Stimulated activated CD4-positive, alpha-beta T cell treated with anti-CD3 and anti-CD28 coated beads, Interleukin-15, amount 100 ng/mL, for 1 hour (primary cell): Measurements from ENCODE around the gene TIMM17B.
A peak's percentile ranks its signal among the peaks of the same experiment; 100 is the strongest.

Source experiments
- DNase-seq, 2 donors: peaks; one replicate each; pipeline ENCODE4 v3.0.0-alpha.2; 2020; ENCODE audit warnings: low read depth in 1 of 2, low spot score in 1 of 2

TIMM17B gene

DNA sequence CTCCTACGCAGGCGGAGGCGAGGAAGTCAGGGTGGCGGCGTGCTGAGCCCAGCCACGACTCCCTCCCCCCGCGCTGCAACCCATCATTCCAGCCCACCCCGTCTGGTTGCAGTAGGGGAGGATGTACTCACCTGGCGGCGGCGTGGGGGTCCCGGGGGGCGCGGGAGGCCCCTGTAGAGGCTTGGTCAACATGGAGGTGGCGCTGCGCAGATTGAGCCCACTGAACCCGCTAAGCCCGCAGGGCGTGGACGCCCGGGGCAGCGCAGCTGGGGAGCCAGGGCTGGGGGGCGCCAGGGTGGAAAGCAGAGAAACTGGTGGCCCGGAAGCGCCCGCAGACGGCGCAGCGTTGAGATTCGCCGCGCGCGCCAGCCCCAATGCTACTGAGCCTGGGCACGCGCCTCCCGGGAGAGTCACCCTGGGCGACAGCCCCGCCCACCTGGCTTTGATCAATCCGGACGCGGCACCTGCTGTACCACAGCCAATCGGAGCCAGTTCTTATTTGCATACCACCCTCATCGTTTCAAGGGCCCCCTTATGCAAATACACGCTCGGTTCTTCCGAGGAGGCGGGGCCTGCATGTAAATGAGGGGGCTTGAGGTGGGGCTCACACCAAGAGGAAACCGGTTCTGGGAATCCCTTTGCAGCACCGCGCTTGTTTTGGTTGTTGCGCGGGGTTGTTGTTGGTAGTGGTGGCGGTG, 21.2 kb upstream of the TIMM17B start, which contains the start of gene PIM2:
TSS of gene PIM2 (minus strand) at position 382 of the 698 bp plus-strand sequence. CDS start at position 192, 190 bp downstream.
- peak; percentile 79 to 83 for DNase-seq

DNA sequence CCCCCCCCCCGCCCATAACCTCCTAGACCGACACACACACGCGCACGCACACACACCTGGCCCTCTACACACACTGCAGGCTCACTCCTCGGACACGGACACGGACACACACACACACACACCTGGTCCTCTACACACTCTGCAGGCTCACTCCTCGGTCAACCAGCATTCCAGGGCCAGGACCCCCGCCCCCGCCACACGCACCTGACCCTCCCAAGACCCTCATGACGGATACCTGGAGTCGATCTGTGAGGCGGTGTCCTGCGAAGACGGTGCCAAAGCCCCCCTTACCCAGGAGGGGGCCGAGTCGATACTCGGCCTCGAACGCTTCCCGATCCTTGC, 20.7 kb upstream of the TIMM17B start:
- DNase-seq, result no peak

DNA sequence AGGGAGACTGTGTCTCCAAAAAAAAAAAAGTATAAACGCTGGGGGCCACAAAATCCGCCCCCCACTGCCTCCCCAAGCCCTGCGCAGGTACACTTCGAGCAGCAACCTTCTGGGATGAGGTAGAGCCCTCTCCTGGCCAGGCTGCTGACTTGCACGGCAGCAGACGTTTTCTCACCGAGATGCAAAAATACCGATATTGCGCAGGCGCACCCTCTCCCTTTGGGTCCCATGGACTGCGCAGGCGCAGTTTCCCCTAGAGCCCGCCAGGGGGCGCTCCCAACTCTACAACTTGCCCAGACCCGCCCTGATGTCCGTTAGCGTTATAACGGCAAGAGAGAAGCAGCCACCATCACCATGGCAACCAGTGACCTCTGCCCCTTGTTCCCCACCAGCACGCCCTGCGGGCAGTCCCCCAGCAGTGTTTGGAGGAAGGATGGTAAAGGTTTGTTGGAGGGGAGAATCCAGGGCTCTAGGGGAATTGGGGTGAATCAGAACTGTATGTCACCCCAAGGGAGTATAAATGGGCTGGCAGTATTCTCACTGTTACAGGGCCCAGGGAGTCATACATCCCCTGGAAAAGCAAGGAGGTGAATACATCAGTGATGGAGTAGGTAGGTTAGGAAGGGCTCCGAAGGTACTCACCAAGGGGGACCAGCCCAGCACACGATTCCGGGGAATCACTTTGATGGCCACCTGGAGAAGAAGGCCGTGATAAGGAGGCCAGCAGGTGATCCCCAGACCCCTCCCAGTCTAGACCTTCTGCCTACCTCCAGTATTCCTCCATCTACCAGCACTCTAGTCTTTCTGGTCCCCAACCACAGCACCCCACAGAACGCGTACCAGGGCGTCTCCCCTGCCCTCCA, 19.8 kb upstream of the TIMM17B start:
- DNase-seq, result peak; percentile 69 to 73

DNA sequence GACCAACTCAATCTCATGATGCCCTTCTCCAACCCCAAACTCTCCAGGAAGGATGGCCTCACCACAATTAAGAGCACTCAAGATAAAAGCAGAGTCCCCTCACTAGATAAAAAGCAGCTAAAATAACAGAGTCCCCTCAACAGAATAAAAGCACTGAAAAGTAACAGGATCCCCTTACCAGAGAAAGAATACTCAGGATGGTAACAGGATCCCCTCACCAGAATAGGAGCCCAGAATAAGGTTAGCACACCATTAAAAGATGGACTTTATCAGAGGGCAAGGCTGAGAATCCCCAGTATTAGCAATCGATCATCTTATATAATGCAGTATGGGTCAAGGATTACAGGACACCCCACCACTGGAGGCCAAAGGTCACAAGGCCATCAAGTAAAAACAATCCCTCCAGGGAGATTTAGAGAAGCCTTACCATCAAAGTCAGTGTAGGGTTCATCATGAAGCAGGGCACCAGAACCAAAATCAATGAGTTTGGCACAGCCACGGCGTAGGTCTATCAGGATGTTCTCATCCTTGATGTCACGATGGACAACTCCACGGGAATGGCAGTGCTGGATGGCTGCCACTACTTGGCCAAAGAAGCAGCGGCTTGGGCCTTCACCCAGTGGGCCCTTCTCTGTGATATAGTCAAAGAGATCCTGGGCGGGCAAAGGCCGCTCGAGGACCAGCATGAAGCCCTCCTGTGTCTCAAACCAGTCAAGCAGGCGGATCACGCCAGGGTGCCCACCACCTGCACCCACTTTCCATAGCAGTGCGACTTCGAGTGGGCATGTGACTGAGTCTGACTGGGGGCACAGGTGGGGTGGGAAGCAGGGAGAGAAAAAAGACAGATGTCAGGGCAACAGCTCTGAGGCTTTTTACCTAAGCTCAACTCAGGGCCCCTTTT, 17.3 kb upstream of the TIMM17B start:
- DNase-seq, result no peak

DNA sequence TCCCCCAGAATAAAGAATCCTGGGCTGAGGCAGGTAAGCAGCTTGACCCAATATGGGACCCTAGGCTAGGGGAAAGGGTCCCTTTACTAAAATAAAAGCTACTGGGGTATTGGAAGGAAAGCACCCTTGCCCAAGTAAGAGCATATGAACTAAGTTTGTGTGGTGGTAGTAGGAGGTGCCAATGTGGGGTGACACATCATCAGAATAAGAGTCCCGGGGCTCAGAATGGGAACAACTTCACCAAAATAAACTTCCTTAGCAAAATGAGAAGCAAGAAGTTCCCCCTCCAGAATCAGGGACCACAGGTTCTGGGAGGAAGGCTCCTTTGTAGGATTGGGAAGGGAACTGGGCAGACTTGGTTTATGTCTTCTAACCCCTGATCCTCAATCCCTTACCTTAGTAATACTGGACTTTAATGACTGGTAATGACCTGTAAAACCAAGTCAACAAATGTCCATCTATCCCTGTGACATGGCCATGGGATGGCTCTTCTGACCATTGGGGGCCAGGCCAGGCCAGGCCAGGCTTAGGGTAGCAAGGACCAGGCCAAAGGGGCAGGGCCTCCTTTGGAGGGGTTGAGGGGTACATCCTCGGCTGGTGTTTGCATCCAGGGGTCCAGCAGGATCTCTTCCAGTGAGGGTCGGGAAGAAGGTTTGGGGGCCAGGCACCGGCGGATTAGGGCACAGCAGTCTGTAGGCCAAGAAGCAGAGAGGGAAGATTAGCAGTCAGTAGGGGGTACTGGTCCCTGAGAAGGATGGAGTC, 16.2 kb upstream of the TIMM17B start:
- DNase-seq, result no peak

DNA sequence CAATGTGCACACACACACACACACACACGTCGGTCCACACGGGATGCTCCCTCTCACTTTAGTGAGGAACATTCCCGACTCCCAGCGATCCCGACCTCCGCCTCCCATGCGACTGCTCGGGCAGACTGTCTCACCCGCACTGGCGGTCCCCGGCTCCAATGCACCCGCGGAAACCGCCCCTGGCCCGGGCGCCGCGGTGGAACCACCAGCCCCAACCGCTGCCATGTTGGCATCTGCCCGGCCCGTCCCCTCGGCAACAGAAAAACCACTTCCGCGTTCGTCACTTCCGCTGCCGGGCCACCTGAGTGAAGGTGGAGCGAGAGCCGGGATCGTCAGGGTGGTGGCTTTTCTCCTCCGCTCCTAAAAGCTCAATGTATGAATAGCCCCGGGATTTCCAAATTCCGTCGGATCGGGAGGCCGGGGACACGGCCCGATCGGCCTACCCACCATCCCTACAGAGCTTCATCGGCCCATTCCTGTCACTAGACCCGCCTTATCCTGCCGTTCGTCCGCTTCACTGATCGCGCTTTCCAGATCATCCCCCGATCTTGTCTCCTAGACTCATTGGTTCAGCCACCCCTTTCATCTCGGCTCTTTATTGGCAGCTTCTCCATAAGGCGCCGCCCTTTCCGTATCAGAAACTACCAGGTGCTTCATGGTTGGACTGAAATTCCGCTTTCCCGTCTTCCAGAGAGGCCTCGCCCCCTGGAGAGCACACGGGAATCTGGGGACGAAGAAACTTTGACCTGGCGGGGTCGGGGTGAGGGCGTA, 14.0 kb upstream of the TIMM17B start, which contains the start of gene SLC35A2:
TSS of gene SLC35A2 (minus strand) at position 235 of the 771 bp plus-strand sequence. CDS start at position 225, 10 bp downstream.
- peak; percentile 69 to 77 for DNase-seq

DNA sequence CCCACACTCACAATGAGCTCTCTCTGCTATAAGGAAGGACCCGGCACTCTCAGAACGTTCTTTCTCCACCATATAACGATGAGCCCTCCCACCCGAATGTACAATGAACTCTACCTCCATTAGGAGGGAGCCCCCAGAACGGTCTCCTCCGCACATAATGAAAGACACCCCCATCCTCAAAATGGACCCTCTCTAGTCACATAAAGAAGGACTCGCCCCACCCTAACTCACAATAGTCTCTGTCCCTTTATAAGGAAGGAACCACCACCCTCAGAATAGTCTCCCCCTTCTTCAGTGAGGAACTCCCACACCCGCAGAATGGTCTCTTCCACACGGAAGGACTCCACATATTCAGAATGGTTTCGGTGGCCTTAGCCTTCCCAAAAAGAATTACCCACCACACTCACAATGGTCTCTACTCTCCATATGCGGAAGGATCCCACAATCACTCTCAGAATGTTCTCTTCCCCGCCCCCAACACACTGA, 13.4 kb upstream of the TIMM17B start:
- no peak for DNase-seq

DNA sequence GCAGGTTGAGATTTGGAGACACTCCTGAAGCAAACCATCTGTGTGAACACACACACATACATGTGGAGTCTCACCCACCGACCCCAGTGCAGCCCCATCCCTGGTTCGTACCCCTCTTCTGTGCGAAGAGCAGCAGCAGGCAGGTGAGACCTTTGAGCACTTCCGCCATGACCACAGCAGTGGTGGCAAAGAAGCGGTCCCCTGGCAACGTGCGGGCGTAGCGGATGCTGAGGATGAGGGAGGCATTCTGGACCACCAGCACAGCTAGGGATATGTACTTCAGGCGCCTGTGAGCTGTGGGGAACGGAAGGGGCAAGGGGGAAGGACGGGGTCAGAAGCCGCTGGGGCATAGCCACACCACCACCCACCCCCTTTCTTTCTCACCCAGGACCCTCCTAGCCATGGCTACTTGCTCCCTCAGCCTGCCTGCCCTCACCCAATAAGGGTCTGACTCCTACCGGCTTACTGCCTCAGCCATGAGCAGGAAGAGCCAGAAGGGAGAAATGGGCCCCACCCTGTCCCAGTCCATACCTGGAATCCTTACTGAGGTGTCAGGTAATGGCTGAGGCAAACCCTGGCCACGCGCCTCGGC, 12.2 kb upstream of the TIMM17B start:
- no peak for DNase-seq

DNA sequence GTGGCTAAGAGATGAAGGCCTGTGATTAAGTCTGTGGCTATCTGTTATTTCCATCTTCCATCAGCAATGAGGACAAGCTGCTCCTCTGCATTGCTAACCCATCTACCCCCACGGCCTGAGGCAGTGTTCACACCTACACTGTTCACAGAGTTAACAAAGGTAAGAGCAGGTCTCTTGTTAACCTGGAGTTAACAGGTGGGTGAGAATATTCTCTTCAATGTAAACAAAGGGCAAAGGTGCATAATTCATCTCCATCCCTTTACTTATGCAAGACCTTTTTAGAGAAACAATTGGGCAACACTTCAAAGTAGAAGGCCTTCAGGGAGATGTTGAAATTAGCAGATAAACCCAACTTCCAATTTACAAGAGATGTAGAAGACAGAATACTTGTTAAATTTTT, 11.0 kb upstream of the TIMM17B start:
- no peak for DNase-seq

DNA sequence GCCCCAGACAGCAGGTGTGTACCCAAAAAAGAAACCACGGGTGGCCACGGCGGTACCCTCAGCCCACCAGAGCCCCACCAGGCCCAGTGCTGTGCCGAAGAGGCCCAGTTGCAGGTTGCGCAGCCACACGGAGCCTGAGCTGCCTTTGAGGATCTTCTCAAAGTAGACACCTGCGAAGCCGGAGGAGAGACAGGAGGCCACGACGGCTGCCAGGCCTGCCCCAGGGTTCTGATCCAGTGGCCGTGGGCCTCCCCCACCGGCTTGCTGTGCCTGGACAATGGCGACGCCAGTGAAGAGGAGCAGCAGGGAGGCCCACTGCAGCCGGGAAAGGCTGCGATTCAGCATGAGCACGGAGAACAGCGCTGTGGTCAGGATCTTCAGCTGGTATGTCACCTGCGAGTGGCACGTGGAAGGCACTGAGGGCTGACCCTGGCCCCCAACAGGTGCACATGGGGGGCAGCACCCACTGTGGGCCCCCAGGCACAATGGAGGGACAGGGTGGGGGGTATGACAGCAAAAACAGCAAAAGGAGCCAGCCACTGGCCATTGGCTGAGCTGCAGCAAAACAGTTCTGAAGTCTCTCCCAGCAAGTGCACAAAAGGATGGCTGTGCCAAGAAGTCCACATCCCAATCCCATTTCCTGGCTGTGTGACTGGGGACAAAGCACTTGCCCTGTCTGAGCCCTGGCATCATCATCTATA, 7.7 kb upstream of the TIMM17B start:
- no peak for DNase-seq

DNA sequence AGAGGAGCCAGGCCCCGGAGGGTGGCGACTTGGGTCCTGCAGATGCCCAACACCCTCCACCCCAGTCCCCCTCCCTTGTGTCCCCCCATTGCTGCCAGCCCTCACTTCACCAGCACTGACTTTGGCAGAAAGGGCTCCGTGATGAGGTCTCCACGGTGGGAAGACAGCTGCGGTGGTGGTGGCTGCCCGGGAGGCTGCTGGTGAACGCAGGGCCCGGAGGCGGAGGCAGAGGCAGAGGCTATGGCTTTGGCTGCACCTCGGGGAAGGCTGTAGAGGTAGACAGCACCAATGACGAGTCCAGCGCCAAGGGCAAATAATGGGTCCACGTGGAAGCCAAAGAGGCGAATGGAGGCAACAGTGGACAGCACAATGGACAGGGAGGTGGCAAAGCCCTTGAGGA, 7.1 kb upstream of the TIMM17B start:
- DNase-seq, result no peak

DNA sequence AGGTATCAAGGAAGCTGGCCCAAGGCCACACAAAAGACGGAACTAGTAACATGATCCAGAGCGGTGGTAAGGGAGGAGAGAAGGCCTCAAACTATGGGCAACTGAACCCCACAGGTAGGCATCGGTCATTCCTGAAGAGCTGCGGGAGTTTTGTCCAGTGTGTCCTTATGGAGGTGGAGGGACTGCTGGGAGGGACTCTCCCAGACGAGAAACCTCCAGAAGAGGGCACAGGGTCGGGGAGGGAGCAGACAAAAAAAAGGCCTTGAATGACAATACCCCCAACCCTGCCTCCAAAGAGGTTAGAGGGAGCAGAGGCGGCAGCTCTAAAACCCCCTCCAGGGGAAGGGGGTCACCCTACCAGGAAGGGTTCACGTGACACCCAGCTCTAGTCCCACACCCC, 6.6 kb upstream of the TIMM17B start:
- DNase-seq, result no peak

DNA sequence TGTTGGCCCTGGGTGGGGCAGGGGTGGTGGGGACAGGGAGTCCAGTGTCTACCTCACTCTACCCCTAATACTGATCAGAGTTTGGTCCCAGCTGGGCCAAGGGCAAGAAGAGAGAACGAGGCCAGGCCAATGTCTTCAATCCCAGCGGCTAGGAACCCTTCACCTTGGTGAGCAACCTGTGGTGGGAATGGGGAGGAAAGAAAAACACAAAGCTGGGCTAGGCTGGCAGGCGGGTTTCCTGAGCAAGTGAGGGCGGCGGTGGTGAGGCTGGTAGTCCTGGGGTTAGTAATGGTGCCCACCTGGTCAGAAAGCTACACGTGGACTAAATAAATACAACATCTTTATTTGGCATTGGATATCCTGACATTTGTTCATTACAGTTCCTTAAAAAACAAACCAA, 5.7 kb upstream of the TIMM17B start:
- DNase-seq, result no peak

DNA sequence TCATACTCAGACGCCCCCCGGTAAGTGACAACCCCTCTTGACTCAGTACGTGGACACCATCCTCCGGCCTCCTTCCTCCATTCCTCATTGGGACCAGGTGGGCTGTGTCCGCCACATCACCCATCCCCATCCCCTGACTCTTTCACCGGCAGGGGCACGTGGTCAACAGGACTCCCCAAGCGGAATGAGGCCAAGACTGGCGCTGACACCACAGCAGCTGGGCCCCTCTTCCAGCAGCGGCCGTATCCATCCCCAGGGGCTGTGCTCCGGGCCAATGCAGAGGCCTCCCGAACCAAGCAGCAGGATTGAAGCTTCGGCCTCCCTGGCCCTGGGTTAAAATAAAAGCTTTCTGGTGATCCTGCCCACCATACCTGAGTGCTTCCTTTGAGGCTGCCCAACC, 5.2 kb upstream of the TIMM17B start:
- DNase-seq, result no peak

DNA sequence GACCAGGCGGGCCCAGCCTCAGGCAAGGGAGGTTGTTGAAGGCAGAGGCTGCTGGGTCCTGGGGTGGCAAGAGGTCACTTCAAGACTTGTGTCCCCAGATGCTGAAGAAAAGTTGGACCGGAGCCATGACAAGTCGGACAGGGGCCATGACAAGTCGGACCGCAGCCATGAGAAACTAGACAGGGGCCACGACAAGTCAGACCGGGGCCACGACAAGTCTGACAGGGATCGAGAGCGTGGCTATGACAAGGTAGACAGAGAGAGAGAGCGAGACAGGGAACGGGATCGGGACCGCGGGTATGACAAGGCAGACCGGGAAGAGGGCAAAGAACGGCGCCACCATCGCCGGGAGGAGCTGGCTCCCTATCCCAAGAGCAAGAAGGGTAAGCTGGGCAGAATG, 4.6 kb upstream of the TIMM17B start:
- no peak for DNase-seq

DNA sequence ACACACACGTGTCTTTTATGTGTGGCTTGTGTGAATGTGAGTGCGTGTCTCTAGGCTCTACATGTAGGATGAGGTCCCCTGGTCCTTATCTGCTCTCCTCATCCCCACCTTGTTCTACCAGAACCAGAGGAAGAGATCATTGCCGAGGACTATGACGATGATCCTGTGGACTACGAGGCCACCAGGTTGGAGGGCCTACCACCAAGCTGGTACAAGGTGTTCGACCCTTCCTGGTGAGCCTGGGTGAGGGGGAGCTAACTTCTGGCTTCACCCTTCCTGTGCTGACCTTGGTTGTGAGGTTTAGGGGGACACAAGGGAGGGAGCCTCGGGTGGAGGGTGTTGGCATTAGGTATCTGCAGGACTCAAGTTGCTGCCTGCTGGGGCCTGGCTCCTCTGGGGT, 3.5 kb upstream of the TIMM17B start:
- DNase-seq, result no peak

DNA sequence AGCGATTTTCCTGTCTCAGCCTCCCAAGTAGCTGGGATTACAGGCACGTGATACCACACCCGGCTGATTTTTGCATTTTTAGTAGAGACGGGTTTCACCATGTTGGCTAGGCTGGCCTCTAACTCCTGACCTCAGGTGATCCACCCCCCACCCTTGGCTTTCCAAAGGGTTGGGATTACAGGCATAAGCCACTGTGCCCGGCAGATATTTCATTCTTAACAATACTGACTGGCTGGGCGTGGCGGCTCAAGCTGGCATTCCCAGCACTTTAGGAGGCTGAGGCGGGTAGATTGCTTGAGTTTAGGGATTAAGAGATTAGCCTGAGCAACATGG, 1.5 kb upstream of the TIMM17B start:
- no peak for DNase-seq

DNA sequence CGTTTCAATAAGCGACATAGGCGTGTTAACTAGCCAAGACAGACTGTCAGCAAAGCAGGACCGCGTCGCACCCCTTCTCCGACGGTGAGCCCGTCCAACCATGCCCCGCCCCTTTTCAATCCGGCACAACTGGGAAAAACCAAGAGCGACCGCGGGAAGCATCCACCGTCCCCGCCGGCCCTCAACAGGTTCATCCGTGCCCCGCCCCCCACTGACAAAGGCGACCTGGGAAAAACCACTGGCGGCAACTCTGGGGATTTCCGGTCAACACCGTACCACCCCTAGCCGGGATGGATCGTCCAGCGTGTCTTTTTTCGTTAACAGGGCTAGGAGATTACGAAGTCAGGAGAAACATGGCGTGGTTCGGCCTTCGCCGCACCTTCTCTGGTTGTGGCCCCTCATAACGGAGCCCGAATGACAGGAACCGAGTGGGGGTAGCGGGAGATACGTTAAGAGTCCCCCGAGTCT, 377 bp downstream of the TIMM17B start:
- peak in 1 of 2 donors; percentile 28 for DNase-seq

DNA sequence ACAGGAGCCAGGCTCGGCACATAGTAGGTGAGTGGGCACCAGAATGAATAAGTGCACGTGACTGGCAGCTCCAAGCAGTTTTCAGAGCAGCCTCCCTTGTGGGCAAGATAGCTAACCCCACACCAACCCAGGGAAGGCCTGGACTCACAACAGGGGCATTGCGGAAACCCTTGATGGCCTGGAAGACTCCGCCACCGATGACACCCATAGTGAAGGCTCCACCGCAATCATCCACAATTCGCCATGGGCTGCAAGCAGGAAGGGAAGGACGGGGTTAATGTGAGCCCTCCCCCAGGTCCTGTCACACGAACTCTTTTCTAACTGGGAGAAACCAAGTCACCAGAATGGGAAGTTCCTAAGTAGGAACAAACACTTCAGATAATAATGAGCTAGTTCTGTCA, 957 bp downstream of the TIMM17B start:
- no peak for DNase-seq
